ENCODE data around the gene SFT2D1.

GRCh38 chr6:166388290-166389004 is 46.1 kb upstream of the SFT2D1 start:
- TF ChIP-seq, protein P1, sequence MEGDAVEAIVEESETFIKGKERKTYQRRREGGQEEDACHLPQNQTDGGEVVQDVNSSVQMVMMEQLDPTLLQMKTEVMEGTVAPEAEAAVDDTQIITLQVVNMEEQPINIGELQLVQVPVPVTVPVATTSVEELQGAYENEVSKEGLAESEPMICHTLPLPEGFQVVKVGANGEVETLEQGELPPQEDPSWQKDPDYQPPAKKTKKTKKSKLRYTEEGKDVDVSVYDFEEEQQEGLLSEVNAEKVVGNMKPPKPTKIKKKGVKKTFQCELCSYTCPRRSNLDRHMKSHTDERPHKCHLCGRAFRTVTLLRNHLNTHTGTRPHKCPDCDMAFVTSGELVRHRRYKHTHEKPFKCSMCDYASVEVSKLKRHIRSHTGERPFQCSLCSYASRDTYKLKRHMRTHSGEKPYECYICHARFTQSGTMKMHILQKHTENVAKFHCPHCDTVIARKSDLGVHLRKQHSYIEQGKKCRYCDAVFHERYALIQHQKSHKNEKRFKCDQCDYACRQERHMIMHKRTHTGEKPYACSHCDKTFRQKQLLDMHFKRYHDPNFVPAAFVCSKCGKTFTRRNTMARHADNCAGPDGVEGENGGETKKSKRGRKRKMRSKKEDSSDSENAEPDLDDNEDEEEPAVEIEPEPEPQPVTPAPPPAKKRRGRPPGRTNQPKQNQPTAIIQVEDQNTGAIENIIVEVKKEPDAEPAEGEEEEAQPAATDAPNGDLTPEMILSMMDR (IDR thresholded peaks at IDR 0.05; ENCODE audit: insufficient read depth, low read length, poor library complexity, severe bottlenecking) = no peak
- TF ChIP-seq EZH2phosphoT487 (conservative IDR thresholded peaks at IDR 0.05; ENCODE audit: low read length) = no peak
